Measurements from ENCODE around the gene ZNF683.

GRCh38 chr1:26353210-26353859, 19.2 kb downstream of the ZNF683 start:
- TF ChIP-seq CTCF (IDR thresholded peaks at IDR 0.05) = no peak
- TF ChIP-seq POLR2A (IDR thresholded peaks at IDR 0.05) = no peak

All from right lobe of liver (tissue), 4 donors.